Stimulated activated CD4-positive, alpha-beta T cell treated with anti-CD3 and anti-CD28 coated beads, TNF-alpha, amount 100 ng/mL, for 24 hours (primary cell): ENCODE results near the gene PLA2G4B.
A peak's percentile ranks its signal among the peaks of the same experiment; 100 is the strongest.

Experiments used
- DNase-seq, 3 experiments: peaks; one replicate each; pipeline ENCODE4 v3.0.0-alpha.2; 2020; ENCODE audit warnings: low read depth in 3 of 3

The PLA2G4B gene

GRCh38 chr15:41886741-41887140 is 48.1 kb downstream of the PLA2G4B start:
- no peak for DNase-seq

- no peak for DNase-seq
Measured at GRCh38 chr15:41887161-41887560, 48.5 kb downstream of the PLA2G4B start.

GRCh38 chr15:41887893-41888292 is 49.2 kb downstream of the PLA2G4B start:
- no peak for DNase-seq

- no peak for DNase-seq
Measured at GRCh38 chr15:41888662-41889253, 50.1 kb downstream of the PLA2G4B start.

- no peak for DNase-seq
Measured at GRCh38 chr15:41890050-41890690, 51.5 kb downstream of the PLA2G4B start.

GRCh38 chr15:41891226-41891625 is 52.6 kb downstream of the PLA2G4B start:
- DNase-seq, result no peak

- DNase-seq, result no peak
Measured at GRCh38 chr15:41891946-41892345, 53.3 kb downstream of the PLA2G4B start.

- no peak for DNase-seq
Measured at GRCh38 chr15:41892621-41893421, 54.2 kb downstream of the PLA2G4B start.

- no peak for DNase-seq
Measured at GRCh38 chr15:41893422-41894250, 55.0 kb downstream of the PLA2G4B start, which contains the start of gene SPTBN5. Gene SPTBN5 (minus strand): TSS chr15:41894053. CDS start chr15:41893497, 556 bp downstream.

- DNase-seq, result no peak
Measured at GRCh38 chr15:41894251-41894790, 55.7 kb downstream of the PLA2G4B start.

- DNase-seq, result peak; percentile 43 to 69 (median 43)
Measured at GRCh38 chr15:41894791-41895463, 56.3 kb downstream of the PLA2G4B start.

- no peak for DNase-seq
Measured at GRCh38 chr15:41895491-41895890, 56.8 kb downstream of the PLA2G4B start.

- DNase-seq, result no peak
Measured at GRCh38 chr15:41895957-41896356, 57.3 kb downstream of the PLA2G4B start.

GRCh38 chr15:41896566-41896965 is 57.9 kb downstream of the PLA2G4B start:
- DNase-seq, result no peak

- no peak for DNase-seq
Measured at GRCh38 chr15:41897363-41897799, 58.7 kb downstream of the PLA2G4B start.
